ENCODE data around the gene FGFBP2. TPM values are rescaled to one million over a fixed set of nuclear protein-coding genes. Genes with fewer than 3 reads are reported as not detected.

FGFBP2 gene
- total and polyA plus RNA-seq, 2 donors (not counting 1 experiment from before 2014, with no cell fraction given), result 0.59 to 0.82 TPM

- H3K4me3 Mint-ChIP-seq, result no peak overlapping the region
- TF ChIP-seq, protein P1, sequence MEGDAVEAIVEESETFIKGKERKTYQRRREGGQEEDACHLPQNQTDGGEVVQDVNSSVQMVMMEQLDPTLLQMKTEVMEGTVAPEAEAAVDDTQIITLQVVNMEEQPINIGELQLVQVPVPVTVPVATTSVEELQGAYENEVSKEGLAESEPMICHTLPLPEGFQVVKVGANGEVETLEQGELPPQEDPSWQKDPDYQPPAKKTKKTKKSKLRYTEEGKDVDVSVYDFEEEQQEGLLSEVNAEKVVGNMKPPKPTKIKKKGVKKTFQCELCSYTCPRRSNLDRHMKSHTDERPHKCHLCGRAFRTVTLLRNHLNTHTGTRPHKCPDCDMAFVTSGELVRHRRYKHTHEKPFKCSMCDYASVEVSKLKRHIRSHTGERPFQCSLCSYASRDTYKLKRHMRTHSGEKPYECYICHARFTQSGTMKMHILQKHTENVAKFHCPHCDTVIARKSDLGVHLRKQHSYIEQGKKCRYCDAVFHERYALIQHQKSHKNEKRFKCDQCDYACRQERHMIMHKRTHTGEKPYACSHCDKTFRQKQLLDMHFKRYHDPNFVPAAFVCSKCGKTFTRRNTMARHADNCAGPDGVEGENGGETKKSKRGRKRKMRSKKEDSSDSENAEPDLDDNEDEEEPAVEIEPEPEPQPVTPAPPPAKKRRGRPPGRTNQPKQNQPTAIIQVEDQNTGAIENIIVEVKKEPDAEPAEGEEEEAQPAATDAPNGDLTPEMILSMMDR (IDR thresholded peaks at IDR 0.05), result no peak
- no peak for TF ChIP-seq EZH2 (IDR thresholded peaks at IDR 0.05; ENCODE audit: borderline replicate concordance, insufficient read depth, low read depth, low read length, poor library complexity, severe bottlenecking)
- DNase-seq (no peak), ATAC-seq (ENCODE audit: low read depth) (no peak)
- H3K36me3 ChIP-seq (replicated peaks in 1 of 2; ENCODE audit: control extremely low read depth in 1 of 2, control insufficient read depth in 1 of 2, extremely low read depth in 1 of 2, insufficient read depth in 2 of 2, low read length in 1 of 2), result no peaks in the 10 kb centered on the region
- ChIA-PET CTCF (no interaction called here), POLR2A (no interaction called here)
- no peaks in the 10 kb centered on the region for H3K9me3 ChIP-seq (ENCODE audit: control extremely low read depth in 1 of 3, control insufficient read depth in 2 of 3, insufficient read depth in 1 of 3, low read length in 2 of 3)
- no peaks in the 10 kb centered on the region for H3K79me2 ChIP-seq (ENCODE audit: control insufficient read depth, insufficient read depth, low read length)
- no peak overlapping the region for H3K27ac Mint-ChIP-seq
- H3K4me3 ChIP-seq (ENCODE audit: control extremely low read depth in 1 of 5, extremely low read depth in 1 of 5, insufficient read depth in 1 of 5, low read depth in 2 of 5, low read length in 4 of 5), result no peak overlapping the region
- no peaks in the 10 kb centered on the region for H3K4me1 ChIP-seq (ENCODE audit: control insufficient read depth in 2 of 2, insufficient read depth in 2 of 2, low read length in 2 of 2)
- no peak overlapping the region for H3K27ac ChIP-seq (ENCODE audit: low read length in 2 of 2)
- H3K4me2 ChIP-seq (replicated peaks; ENCODE audit: low read depth, low read length, poor library complexity, severe bottlenecking), result no peak overlapping the region
- H4K20me1 ChIP-seq (ENCODE audit: control insufficient read depth, insufficient read depth, low read length, poor library complexity, severe bottlenecking), result no peaks in the 10 kb centered on the region
- 82% methylated on average over 1 of the region's 2 CpGs for WGBS (ENCODE audit: insufficient coverage)
- H3K4me1 Mint-ChIP-seq, result no peaks in the 10 kb centered on the region
- H3K27me3 ChIP-seq (replicated peaks in 1 of 4; ENCODE audit: control extremely low read depth in 1 of 4, control insufficient read depth in 3 of 4, insufficient read depth in 4 of 4, low read length in 3 of 4), result no peaks in the 10 kb centered on the region
- no peak overlapping the region for H3K9ac ChIP-seq (ENCODE audit: low read length)
- H3K27me3 Mint-ChIP-seq, result peaks cover 6% of the 10 kb centered on the region
- no peaks in the 10 kb centered on the region for H3K9me3 Mint-ChIP-seq (ENCODE audit: insufficient read depth)
- H2AFZ ChIP-seq (ENCODE audit: insufficient read depth, low read depth, low read length, poor library complexity, severe bottlenecking), result no peak overlapping the region
- intact Hi-C loops (cut with micrococcal nuclease), result no loop called here
These were observed 20.6 kb upstream of the FGFBP2 start for GRCh38 chr4:15983610-15984009.

GRCh38 chr4:15982842-15983524 lies 20.0 kb upstream of the FGFBP2 start:
- H3K36me3 ChIP-seq (replicated peaks in 1 of 2; ENCODE audit: control extremely low read depth in 1 of 2, control insufficient read depth in 1 of 2, extremely low read depth in 1 of 2, insufficient read depth in 2 of 2, low read length in 1 of 2), result no peaks in the 10 kb centered on the region
- no peak overlapping the region for H3K27ac ChIP-seq (ENCODE audit: low read length in 2 of 2)
- no peaks in the 10 kb centered on the region for H4K20me1 ChIP-seq (ENCODE audit: control insufficient read depth, insufficient read depth, low read length, poor library complexity, severe bottlenecking)
- H3K9me3 Mint-ChIP-seq (ENCODE audit: insufficient read depth), result no peaks in the 10 kb centered on the region
- no peak for ATAC-seq (ENCODE audit: low read depth)
- no peak overlapping the region for H3K4me2 ChIP-seq (replicated peaks; ENCODE audit: low read depth, low read length, poor library complexity, severe bottlenecking)
- H3K4me1 ChIP-seq (ENCODE audit: control insufficient read depth in 2 of 2, insufficient read depth in 2 of 2, low read length in 2 of 2), result no peaks in the 10 kb centered on the region
- no peaks in the 10 kb centered on the region for H3K9me3 ChIP-seq (ENCODE audit: control extremely low read depth in 1 of 3, control insufficient read depth in 2 of 3, insufficient read depth in 1 of 3, low read length in 2 of 3)
- no peaks in the 10 kb centered on the region for H3K4me1 Mint-ChIP-seq
- ChIA-PET CTCF (no interaction called here), POLR2A (no interaction called here)
- H3K27me3 Mint-ChIP-seq, result peaks cover 8% of the 10 kb centered on the region
- H3K27ac Mint-ChIP-seq, result no peak overlapping the region
- no peaks in the 10 kb centered on the region for H3K79me2 ChIP-seq (ENCODE audit: control insufficient read depth, insufficient read depth, low read length)
- H3K27me3 ChIP-seq (replicated peaks in 1 of 4; ENCODE audit: control extremely low read depth in 1 of 4, control insufficient read depth in 3 of 4, insufficient read depth in 4 of 4, low read length in 3 of 4), result no peaks in the 10 kb centered on the region
- H2AFZ ChIP-seq (ENCODE audit: insufficient read depth, low read depth, low read length, poor library complexity, severe bottlenecking), result no peak overlapping the region
- WGBS (ENCODE audit: insufficient coverage), result 93% methylated on average over 7 of the region's 8 CpGs
- no peak overlapping the region for H3K4me3 ChIP-seq (ENCODE audit: control extremely low read depth in 1 of 5, extremely low read depth in 1 of 5, insufficient read depth in 1 of 5, low read depth in 2 of 5, low read length in 4 of 5)
- H3K9ac ChIP-seq (ENCODE audit: low read length), result no peak overlapping the region
- intact Hi-C loops (cut with micrococcal nuclease), result no loop called here
- no peak for DNase-seq
- TF ChIP-seq, protein P1 (IDR thresholded peaks at IDR 0.05), result no peak
- no peak for TF ChIP-seq EZH2 (IDR thresholded peaks at IDR 0.05; ENCODE audit: borderline replicate concordance, insufficient read depth, low read depth, low read length, poor library complexity, severe bottlenecking)
- H3K4me3 Mint-ChIP-seq, result no peak overlapping the region
